MG63 (cell line): ENCODE data around the gene NTM. TPM values are rescaled to one million over a fixed set of nuclear protein-coding genes. Genes with fewer than 3 reads are reported as not detected.

Experiments
- DNase-seq: peaks from one replicate; pipeline ENCODE4 v3.0.0-alpha.2; 2020
- H3K27me3 ChIP-seq: fragments of 250-450 bp; sonication (Bioruptor Pico); 2 replicates; pipeline ENCODE4 v1.5.1; 2020; ENCODE audit warnings: mild to moderate bottlenecking, moderate library complexity
- H3K36me3 ChIP-seq: fragments of 250-450 bp; sonication (Bioruptor Pico); 2 replicates; pipeline ENCODE4 v1.5.1; 2020; ENCODE audit warnings: mild to moderate bottlenecking, moderate library complexity
- H3K4me3 ChIP-seq: fragments of 250-450 bp; sonication (Bioruptor Pico); 2 replicates; pipeline ENCODE4 v1.5.1; 2020; ENCODE audit warnings: mild to moderate bottlenecking, moderate library complexity
- H3K9me3 ChIP-seq: fragments of 250-450 bp; sonication (Bioruptor Pico); 2 replicates; pipeline ENCODE4 v1.5.1; 2020; ENCODE audit warnings: mild to moderate bottlenecking, moderate library complexity
- total RNA-seq: library from RNA; depleted of rRNA; stranded (reverse); fragments of >200 nt; shearing (Covaris generic); gene quantifications from 2 replicates; pipeline ENCODE4 v1.2.3, GENCODE V29; 2014; ENCODE audit warnings: low replicate concordance

Gene NTM
- total RNA-seq, 1 experiment from 2014 or later: 4.0 TPM

GRCh38 chr11:131737357-131737756 is 366.9 kb downstream of the NTM start:
- H3K27me3 ChIP-seq: no peaks in the 10 kb centered on the region
- no peaks in the 10 kb centered on the region for H3K9me3 ChIP-seq
- no peaks in the 10 kb centered on the region for H3K36me3 ChIP-seq
- no peak for DNase-seq
- no peak overlapping the region for H3K4me3 ChIP-seq

- H3K9me3 ChIP-seq: no peaks in the 10 kb centered on the region
- no peaks in the 10 kb centered on the region for H3K36me3 ChIP-seq
- no peak for DNase-seq
- no peaks in the 10 kb centered on the region for H3K27me3 ChIP-seq
- no peak overlapping the region for H3K4me3 ChIP-seq
Observed at GRCh38 chr11:131739243-131739882, 368.9 kb downstream of the NTM start.

DNA sequence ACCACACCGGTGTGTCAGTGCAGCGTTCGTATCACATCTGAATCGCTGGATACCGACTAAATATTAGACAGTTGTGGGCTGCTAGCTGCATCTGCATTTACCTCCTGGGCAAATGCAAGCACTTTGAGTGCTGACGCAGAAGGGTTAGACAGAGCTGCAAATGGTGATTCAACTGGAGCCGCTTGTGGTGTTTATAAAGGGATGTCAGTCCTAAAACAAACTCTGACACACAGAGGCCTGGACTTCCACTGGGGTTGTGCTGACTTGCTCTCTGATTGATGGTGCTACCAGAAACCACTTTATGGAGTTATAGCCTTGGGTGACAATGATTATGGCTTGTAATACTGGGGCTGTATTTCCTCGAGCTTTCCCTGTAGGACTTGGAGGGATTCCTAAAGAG is 374.4 kb downstream of the NTM start:
- Histone ChIP-seq H3K27me3 (no peaks in the 10 kb centered on the region), H3K36me3 (no peaks in the 10 kb centered on the region), H3K4me3 (no peak overlapping the region), H3K9me3 (no peaks in the 10 kb centered on the region)
- peak; percentile 65 for DNase-seq

GRCh38 chr11:131745405-131745804 is 375.0 kb downstream of the NTM start:
- no peaks in the 10 kb centered on the region for H3K27me3 ChIP-seq
- H3K36me3 ChIP-seq: no peaks in the 10 kb centered on the region
- DNase-seq: peak; percentile 41
- no peak overlapping the region for H3K4me3 ChIP-seq
- H3K9me3 ChIP-seq: no peaks in the 10 kb centered on the region

DNA sequence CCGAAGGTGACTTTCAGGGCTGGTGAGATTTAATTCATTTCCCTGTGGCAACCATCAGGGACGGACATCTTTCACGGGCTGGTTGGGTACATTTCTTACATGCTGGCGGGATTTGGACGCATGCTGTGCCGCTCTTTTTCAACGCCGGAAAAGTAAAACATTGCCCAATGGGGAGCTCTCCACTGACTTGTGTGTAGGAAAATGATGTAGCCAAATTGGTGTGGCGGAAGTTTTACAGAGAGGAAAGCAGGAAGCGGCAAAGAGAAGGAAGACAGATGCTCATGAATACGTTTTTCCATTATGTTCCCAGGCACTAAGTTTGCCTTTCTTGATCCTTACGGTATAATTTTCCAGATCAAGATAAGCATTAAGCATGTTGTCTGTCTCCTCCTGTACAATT is 375.8 kb downstream of the NTM start:
- Histone ChIP-seq H3K27me3 (no peaks in the 10 kb centered on the region), H3K4me3 (no peak overlapping the region), H3K9me3 (no peaks in the 10 kb centered on the region), H3K36me3 (no peaks in the 10 kb centered on the region)
- no peak for DNase-seq

- peak; percentile 69 for DNase-seq
- Histone ChIP-seq H3K4me3 (no peak overlapping the region), H3K9me3 (no peaks in the 10 kb centered on the region; the same call in 1 of the 2 replicates), H3K27me3 (no peaks in the 10 kb centered on the region), H3K36me3 (no peaks in the 10 kb centered on the region)
Observed at GRCh38 chr11:131748151-131749050, 378.0 kb downstream of the NTM start.

DNA sequence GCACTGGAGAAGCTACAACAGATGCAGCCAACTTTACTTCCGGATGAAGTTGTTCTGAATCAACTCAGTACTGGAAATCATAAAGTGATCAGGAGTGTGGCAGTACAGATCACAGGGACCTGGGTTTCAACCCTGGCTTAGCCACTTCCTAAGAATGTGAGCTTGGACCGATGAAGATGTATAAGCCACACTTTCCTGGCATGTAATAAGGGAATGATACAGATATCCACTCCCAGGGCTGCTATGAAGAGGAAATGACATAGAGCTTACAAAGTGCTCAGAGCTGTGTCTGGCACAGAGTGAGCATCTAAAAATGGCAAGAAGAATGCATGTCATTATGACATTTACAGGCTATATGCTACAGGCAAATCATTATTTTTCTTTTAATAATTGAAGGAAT is 378.7 kb downstream of the NTM start:
- Histone ChIP-seq H3K9me3 (no peaks in the 10 kb centered on the region; the same call in 1 of the 2 replicates), H3K36me3 (no peaks in the 10 kb centered on the region), H3K27me3 (no peaks in the 10 kb centered on the region), H3K4me3 (no peak overlapping the region)
- DNase-seq: peak; percentile 84

GRCh38 chr11:131750152-131750551 is 379.7 kb downstream of the NTM start:
- DNase-seq: peak; percentile 20
- H3K36me3 ChIP-seq: no peaks in the 10 kb centered on the region
- H3K4me3 ChIP-seq: no peak overlapping the region
- no peaks in the 10 kb centered on the region for H3K27me3 ChIP-seq
- no peaks in the 10 kb centered on the region; the same call in 1 of the 2 replicates for H3K9me3 ChIP-seq

- H3K36me3 ChIP-seq: no peaks in the 10 kb centered on the region
- H3K27me3 ChIP-seq: no peaks in the 10 kb centered on the region
- DNase-seq: no peak
- no peak overlapping the region for H3K4me3 ChIP-seq
- no peaks in the 10 kb centered on the region; the same call in 1 of the 2 replicates for H3K9me3 ChIP-seq
Observed at GRCh38 chr11:131750692-131751091, 380.3 kb downstream of the NTM start.

DNA sequence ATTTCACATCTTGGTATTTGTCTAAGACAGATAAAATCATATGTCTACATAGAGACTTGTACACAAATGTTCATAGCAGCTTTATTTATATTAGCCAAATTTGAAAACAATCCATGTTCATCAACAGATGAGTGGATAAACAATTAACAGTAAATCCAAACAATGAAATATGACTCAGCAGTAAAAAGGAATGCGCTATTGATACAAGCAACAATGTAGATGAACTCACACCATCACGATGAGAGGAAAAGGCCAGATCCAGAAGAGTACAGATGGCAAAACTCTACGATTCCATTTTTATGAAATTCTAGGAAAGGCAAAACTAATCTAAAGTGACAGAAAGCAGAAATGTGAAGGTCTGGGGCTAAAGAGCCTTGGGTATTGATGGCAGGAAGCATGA is 384.3 kb downstream of the NTM start:
- no peak for DNase-seq
- Histone ChIP-seq H3K27me3 (no peaks in the 10 kb centered on the region), H3K9me3 (no peaks in the 10 kb centered on the region; the same call in 1 of the 2 replicates), H3K36me3 (no peaks in the 10 kb centered on the region), H3K4me3 (no peak overlapping the region)

GRCh38 chr11:131756479-131757110 is 386.2 kb downstream of the NTM start:
- H3K9me3 ChIP-seq: no peaks in the 10 kb centered on the region; the same call in 1 of the 2 replicates
- H3K4me3 ChIP-seq: no peak overlapping the region
- H3K27me3 ChIP-seq: no peaks in the 10 kb centered on the region
- DNase-seq: peak; percentile 57
- no peaks in the 10 kb centered on the region for H3K36me3 ChIP-seq

- no peak for DNase-seq
- H3K27me3 ChIP-seq: no peaks in the 10 kb centered on the region
Observed at GRCh38 chr11:131758726-131759125, 388.3 kb downstream of the NTM start.

DNA sequence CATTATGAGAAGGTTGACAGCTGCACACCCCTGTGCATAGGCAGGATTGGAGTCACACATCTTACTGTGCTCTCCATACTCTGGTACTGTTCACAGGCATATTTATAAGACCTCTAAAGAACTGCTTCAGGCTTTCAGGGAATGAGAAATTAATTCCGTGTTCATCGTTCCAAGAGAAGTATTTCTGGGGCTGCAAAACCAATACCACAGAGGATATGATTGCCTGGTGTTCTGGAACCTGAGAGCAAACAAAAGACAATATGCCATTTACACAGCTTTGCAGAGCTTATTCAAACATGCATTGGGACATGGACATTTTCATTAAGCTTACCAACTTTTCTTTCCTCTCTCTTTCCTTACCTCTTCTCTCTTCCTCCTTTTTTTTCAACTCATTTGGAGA is 388.7 kb downstream of the NTM start:
- no peak for DNase-seq
- no peaks in the 10 kb centered on the region for H3K36me3 ChIP-seq
- H3K4me3 ChIP-seq: no peak overlapping the region
- H3K9me3 ChIP-seq: no peaks in the 10 kb centered on the region
- H3K27me3 ChIP-seq: no peaks in the 10 kb centered on the region

More at GRCh38 chr11:131758726-131759125, 388.3 kb downstream of the NTM start:
- Histone ChIP-seq H3K4me3 (no peak overlapping the region), H3K36me3 (no peaks in the 10 kb centered on the region), H3K9me3 (no peaks in the 10 kb centered on the region)

GRCh38 chr11:131760091-131761061 is 390.0 kb downstream of the NTM start:
- Histone ChIP-seq H3K27me3 (no peaks in the 10 kb centered on the region), H3K9me3 (no peaks in the 10 kb centered on the region), H3K4me3 (0 out of 2 replicates have a peak overlapping the region, but pooled peaks have one; percentile 8), H3K36me3 (no peaks in the 10 kb centered on the region)
- peak; percentile 48 for DNase-seq

DNA sequence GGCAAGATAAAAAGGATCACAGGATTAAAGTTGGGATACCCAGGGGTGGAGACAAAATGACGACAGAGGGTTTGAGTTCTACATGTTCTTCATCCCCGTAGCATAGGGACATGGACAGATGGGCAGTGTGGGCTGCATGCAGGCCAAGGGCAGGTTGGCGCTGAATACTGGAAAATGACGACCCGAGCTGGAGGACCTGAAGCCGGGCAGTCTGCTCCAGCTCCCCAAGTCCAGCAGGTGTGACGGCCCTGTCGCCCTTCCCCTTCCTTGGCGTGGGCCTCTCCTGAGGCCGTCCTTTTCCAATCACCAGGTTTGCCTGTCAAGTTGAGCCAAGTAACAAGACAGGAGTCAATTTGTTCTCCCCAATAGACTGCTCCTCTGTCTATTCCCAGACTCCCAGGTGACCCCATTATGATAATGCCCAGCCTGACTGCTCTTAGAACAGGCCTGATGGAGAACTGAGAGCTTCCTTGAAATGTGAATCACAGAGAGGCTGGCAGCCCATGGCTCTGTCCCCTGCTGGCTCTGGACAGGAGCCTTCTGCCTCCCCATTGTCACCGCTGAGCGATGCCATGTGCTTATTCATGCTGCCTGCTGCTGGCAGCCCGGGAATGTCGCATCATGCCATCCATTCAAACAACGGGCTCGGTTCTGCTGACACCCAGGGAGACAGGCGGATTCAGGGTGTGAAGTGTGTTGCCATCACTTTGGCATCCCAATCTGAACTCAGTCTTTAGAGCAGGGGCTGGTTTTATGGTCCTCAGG is 392.1 kb downstream of the NTM start:
- Histone ChIP-seq H3K4me3 (no peak overlapping the region), H3K36me3 (no peaks in the 10 kb centered on the region), H3K9me3 (no peaks in the 10 kb centered on the region), H3K27me3 (no peaks in the 10 kb centered on the region)
- peak; percentile 65 for DNase-seq
